ENCODE measurements around the gene FPR2.
A peak's percentile ranks its signal among the peaks of the same experiment; 100 is the strongest.

DNA sequence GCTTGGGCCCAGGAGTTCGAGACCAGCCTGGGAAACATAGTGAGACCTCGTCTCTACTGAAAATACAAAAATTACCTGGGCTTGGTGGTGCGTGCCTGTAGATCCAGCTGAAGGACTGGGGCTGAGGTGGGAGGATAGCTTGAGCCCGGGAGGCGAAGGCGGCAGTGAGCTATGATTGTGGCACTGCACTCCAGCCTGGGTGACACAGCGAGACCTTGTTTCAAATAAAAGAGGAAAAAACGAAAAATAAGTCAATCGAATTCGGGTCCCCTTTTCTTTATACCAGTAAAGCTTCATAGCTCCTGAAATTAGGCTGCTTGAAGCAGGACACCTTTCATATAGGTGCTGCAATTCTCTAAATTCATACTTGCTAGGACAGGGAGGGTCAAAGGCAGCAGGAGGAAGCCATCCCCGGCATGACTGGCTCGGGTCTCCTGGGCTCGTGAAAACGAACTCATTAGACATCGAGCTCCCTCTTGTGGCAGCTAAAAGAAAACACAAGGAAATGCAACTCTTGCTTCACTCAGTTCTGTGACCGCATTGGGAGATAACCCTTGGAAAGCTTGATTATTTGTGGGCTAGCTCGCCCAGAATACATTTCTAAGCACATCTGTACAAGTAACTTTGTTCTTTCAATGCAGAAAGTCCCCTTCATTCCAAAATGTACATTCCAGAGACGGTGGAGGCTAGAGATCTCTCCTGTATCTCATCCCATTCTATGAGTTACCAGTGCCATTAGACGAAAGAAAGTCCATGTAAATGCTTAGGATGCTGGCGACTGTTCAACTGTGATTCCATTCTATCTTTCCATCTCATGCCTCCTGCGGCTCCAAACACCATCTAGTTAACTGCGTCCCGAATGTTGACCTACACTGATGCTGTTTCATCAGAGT lies 16.8 kb downstream of the FPR2 start:
- TF ChIP-seq CTCF (IDR thresholded peaks at IDR 0.05) (peak; percentile 68 to 82 (median 76)), POLR2A (IDR thresholded peaks at IDR 0.05) (no peak)
